Measurements from ENCODE around the gene KLF13. TPM values are rescaled to one million over a fixed set of nuclear protein-coding genes. Genes with fewer than 3 reads are reported as not detected.

Gene KLF13
- total and polyA plus RNA-seq, 2 experiments from 2014 or later = 23.5 to 28.6 TPM

- H3K9me2 ChIP-seq (ENCODE audit: insufficient read depth) = no peaks in the 10 kb centered on the region
- H2AFZ ChIP-seq = peak overlapping the region; percentile 28; the same call in 1 of the 2 replicates
- H3K36me3 ChIP-seq (ENCODE audit: insufficient read depth) = no peaks in the 10 kb centered on the region
- H3K4me2 ChIP-seq = no peak overlapping the region
- H3K27me3 Mint-ChIP-seq (ENCODE audit: insufficient read depth, low read depth, poor library complexity) = no peaks in the 10 kb centered on the region
- TF ChIP-seq JUNB (IDR thresholded peaks at IDR 0.05; ENCODE audit: unreplicated experiment) (no peak), ZNF462 (CRISPR knock-in tag; IDR thresholded peaks at IDR 0.05) (no peak), ETS1 (IDR thresholded peaks at IDR 0.05) (no peak), ZNF114 (CRISPR knock-in tag; IDR thresholded peaks at IDR 0.05) (no peak), POLR2AphosphoS5 (IDR thresholded peaks at IDR 0.05; ENCODE audit: low read depth) (no peak), CREB1 (CRISPR knock-in tag; IDR thresholded peaks at IDR 0.05; ENCODE audit: low read depth) (no peak), CTCF (conservative IDR thresholded peaks at IDR 0.05; ENCODE audit: low read depth in 2 of 2) (no peak), STAT1 (IDR thresholded peaks at IDR 0.05; ENCODE audit: unreplicated experiment) (no peak)
- peaks cover 8% of the 10 kb centered on the region for H3K4me1 Mint-ChIP-seq
- no peaks in the 10 kb centered on the region for H3K9me3 Mint-ChIP-seq
- ATAC-seq (no peak), DNase-seq (ENCODE audit: low spot score) (no peak)
- no peak overlapping the region for H3K4me3 Mint-ChIP-seq
- H3K27ac ChIP-seq (ENCODE audit: low read depth) = no peak overlapping the region
- H3K79me2 ChIP-seq (replicated peaks; ENCODE audit: insufficient read depth) = no peaks in the 10 kb centered on the region
- H3K36me3 Mint-ChIP-seq (ENCODE audit: low read depth) = no peaks in the 10 kb centered on the region; the same call in 2 of the 3 replicates
- no peak overlapping the region for H3K27ac Mint-ChIP-seq
- no peak overlapping the region for H3K4me3 ChIP-seq
- no peaks in the 10 kb centered on the region for H4K20me1 ChIP-seq (replicated peaks; ENCODE audit: insufficient read depth)
- no peaks in the 10 kb centered on the region for H3K4me1 ChIP-seq (ENCODE audit: insufficient read depth)
- no peaks in the 10 kb centered on the region for H3K27me3 ChIP-seq (ENCODE audit: insufficient read depth)
- no peaks in the 10 kb centered on the region for H3F3A ChIP-seq (replicated peaks; ENCODE audit: low read depth)
These were observed 86.2 kb downstream of the KLF13 start for GRCh38 chr15:31412824-31413223.
